ENCODE measurements around the gene TUBB8B.
"Not testable (repeated sequence)": the region's sequence is repeated elsewhere in the genome, so short reads cannot be mapped to it uniquely, and the experiment has no call there.

Gene TUBB8B

GRCh38 chr18:73181-73777 is 23.9 kb upstream of the TUBB8B start:
- TF ChIP-seq CTCF (IDR thresholded peaks at IDR 0.05; ENCODE audit: low read depth, low read length, missing control alignments) = peak; percentile 16
- DNase-seq (ENCODE audit: low read depth); H3K4me3 ChIP-seq (ENCODE audit: low read depth, low read length): not testable (repeated sequence)

DNA sequence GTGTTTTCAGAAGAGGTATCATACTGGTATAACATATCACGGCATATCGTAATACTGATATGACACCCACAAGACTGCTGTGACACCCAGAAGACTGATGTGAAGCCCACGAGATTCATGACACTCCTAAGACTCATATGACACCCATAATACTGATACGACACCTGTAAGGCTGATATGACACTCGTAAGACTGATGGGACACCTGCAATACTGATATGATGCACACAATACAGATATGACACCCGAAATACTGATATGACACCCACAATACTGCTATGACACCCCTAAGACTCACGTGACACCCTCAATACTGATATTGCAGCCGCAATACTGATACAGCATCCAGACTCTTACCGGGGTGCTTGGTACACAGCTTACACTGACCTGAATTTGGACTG is 18.3 kb upstream of the TUBB8B start:
- not testable (repeated sequence) for H3K4me3 ChIP-seq (ENCODE audit: low read depth, low read length); DNase-seq (ENCODE audit: low read depth)

GRCh38 chr18:64279-64678 is 14.9 kb upstream of the TUBB8B start:
- not testable (repeated sequence) for DNase-seq (ENCODE audit: low read depth); H3K4me3 ChIP-seq (ENCODE audit: low read depth, low read length)

DNA sequence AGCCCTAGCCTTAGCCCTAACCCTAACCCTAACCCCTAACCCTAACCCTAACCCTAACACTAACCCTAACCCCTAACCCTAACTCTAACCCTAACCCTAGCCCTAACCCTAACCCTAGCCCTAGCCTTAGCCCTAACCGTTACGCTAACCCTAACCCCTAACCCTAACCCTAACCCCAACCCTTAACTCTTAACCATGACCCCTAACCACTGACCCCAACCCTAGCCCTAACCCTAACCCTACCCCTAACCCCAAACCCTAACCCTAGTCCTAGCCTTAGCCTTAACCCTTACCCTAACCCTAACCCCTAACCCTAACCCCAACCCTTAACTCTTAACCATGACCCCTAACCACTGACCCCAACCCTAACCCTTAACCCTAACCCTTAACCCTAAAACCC is 14.2 kb upstream of the TUBB8B start:
- H3K4me3 ChIP-seq (ENCODE audit: low read depth, low read length); DNase-seq (ENCODE audit: low read depth): not testable (repeated sequence)

DNA sequence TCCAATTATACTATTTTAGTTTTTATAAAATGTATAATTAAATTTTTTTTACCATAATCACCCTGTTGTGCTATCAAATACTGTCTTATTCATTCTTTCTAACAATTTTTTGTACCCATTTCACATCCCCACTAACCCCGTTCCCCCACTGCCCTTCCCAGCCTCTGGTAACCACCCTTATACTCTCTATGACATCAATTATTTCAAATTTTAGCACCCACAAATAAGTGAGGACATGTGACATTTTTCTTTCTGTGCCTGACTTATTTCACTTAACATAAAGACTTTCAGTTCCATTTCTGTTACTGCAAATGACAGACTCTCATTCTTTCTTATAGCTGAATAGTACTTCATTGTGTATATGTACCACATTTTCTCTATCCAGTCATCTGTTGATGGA is 5.0 kb upstream of the TUBB8B start:
- DNase-seq (ENCODE audit: low read depth); H3K4me3 ChIP-seq (ENCODE audit: low read depth, low read length): not testable (repeated sequence)

GRCh38 chr18:48696-49095 is 719 bp downstream of the TUBB8B start:
- DNase-seq (ENCODE audit: low read depth); H3K4me3 ChIP-seq (ENCODE audit: low read depth, low read length): not testable (repeated sequence)

DNA sequence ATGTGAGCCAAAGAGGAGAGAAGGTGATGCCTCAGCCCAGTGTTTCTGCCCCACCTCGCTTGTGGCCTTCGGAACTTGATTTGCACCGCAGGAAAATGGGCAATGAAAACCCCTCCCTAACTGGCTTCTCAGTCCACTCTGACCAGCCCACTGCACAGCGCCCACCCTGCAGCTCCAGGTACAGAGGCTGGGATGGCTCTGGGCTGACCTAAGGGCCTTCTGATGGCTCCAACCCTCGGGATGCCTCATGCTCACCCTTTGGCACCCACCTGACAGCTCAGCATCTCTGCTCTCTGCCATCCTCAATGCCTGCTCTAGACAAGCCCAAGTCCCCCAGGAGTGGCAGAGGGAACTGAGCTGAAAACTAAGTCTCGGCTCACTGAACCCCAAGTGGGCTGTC is 36.2 kb downstream of the TUBB8B start:
- DNase-seq (ENCODE audit: low read depth); H3K4me3 ChIP-seq (ENCODE audit: low read depth, low read length): not testable (repeated sequence)

GRCh38 chr18:12773-13172 is 36.6 kb downstream of the TUBB8B start:
- DNase-seq (ENCODE audit: low read depth); H3K4me3 ChIP-seq (ENCODE audit: low read depth, low read length): not testable (repeated sequence)

- not testable (repeated sequence) for DNase-seq (ENCODE audit: low read depth); H3K4me3 ChIP-seq (ENCODE audit: low read depth, low read length)
Measured at GRCh38 chr18:11383-12274, 37.8 kb downstream of the TUBB8B start.

- not testable (repeated sequence) for H3K4me3 ChIP-seq (ENCODE audit: low read depth, low read length); DNase-seq (ENCODE audit: low read depth)
Measured at GRCh38 chr18:10624-11184, 38.7 kb downstream of the TUBB8B start.

GRCh38 chr18:9937-10336 is 39.5 kb downstream of the TUBB8B start:
- H3K4me3 ChIP-seq (ENCODE audit: low read depth, low read length); DNase-seq (ENCODE audit: low read depth): not testable (repeated sequence)
